HG03095 (cell line): ENCODE results near the gene C1orf122.
"Not testable (repeated sequence)": the region's sequence is repeated elsewhere in the genome, so short reads cannot be mapped to it uniquely, and the experiment has no call there.

Source experiments
- ATAC-seq: cut with Tn5 transposase; IDR thresholded peaks from one replicate; pipeline ENCODE4 v1.9.1; 2021; ENCODE audit warnings: moderate library complexity; ENCODE audit not compliant: unreplicated experiment

The C1orf122 gene

GRCh38 chr1:37807555-37808368 is at the start of gene C1orf122, which contains the start of gene YRDC:
TSS of gene C1orf122 (plus strand) at chr1:37807790. CDS start at chr1:37808405, 615 bp downstream.
TSS of gene YRDC (minus strand) at chr1:37808208. CDS start at chr1:37808180, 28 bp downstream.
- ATAC-seq = peak; percentile 80

DNA sequence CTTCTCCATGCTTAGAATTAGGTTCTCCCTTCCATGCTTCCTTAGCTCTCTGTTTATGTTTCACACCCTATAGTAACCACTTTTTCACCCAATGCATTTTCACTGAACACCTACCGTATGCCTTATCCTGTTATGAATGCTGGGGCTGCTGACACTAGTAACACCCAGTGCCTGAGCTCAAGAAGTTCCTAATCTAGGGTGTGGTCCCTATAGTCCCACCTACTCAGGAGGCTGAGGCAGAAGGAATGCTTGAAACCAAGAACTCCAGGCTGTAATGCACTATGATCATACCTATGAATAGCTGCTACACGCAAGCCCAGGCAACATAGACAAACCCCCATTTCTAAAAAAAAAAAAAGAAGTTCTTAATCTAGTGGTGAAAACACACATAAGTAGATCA is 48.1 kb upstream of the C1orf122 start:
- ATAC-seq = no peak

DNA sequence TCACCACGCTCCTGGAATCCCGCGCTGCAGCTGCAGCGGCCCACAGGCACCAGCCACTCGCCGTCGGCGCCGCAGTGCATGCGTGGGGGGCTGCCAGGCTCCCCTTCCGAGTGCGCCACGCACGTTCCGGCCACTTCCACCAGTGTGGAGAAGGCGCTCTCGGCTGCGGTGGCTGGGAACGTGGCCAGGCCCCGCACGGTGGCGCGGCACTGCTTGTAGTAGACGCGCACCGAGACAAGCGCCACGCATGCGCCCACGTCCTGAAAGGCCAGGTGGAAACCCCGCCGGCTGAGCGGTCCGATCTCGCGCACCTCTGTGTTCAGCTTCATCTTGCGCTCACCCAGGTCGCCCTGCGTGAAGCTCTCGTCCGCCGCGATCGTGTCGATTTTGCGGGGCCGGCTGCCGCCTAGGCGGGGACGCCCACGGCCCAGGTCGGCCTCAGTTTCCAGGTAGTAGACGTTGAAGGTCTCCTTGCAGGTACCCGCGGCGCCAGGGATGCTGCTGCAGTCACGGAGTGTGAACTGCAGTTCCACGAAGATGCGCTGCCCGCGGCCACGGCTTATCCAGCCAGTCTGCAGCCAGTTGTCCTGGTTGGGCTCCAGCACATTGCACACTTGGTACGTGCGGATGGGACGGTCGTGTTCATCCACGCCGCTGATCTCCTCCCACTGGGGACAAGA is 46.0 kb upstream of the C1orf122 start:
- ATAC-seq = no peak

DNA sequence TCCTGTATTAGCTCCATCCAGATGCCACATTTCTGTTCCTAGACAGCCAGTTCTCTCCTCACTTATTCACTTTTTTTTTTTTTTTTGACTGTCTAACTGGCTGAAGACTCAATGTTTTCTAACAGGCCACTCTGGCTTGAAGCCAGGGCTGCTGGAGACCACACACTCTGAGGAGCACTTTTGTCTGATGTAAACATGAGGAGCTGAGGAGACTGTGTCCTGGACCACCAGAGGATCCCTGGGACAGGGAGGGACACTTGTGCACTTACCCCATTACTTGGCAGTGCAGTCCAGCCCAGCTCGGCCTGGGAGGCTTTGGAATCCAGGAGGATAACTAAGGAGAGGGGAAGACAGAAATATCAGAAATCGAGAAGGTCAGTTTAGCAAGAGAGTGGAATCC is 45.1 kb upstream of the C1orf122 start:
- ATAC-seq = no peak

- ATAC-seq = no peak
Observed at GRCh38 chr1:37763791-37764413, 43.7 kb upstream of the C1orf122 start.

DNA sequence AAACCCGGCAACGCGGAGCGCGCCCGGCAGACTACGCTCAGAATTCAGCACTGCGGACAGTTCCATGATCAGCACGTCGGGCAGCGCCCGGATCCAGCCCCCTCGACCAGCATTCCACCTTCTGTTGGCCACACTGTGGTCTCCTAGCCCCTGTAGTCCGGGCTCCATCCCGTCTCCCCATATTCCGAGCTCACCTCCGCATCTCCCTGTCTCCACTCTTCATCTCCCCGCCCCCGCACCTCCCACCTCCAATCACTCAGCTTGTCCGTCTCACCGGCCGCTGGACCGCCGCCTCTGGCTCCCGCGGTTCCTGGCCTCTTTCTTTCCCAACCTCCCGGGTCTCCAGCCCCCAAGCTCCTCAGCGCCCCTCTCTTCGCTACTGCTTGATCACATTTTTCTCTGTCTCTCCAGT is 43.2 kb upstream of the C1orf122 start:
- ATAC-seq = no peak

GRCh38 chr1:37764888-37765441 is 42.6 kb upstream of the C1orf122 start, which contains the start of gene EPHA10:
TSS of gene EPHA10 (minus strand) at chr1:37765120. CDS start at chr1:37765066, 54 bp downstream.
- ATAC-seq = no peak

- no peak for ATAC-seq
Observed at GRCh38 chr1:37765916-37766664, 41.5 kb upstream of the C1orf122 start.

DNA sequence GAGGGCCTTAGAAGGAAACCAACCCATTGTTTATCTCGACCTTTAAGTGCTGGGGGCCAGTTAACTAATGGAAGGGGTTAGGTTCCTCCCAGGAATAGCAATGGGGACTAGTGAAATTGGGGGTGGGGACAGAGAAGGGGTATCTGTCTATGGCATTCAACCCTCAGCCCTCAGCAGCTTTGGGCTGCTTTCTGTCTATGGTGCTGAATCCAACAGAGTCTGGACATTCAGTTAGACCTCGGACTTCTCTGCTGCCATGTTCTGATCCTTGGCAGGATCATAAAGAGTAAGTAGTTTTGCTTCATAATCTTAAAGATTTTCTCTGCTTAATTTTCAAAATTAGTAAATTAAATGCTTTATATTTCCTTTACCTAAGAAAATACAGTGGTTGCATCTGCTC is 40.1 kb upstream of the C1orf122 start:
- no peak for ATAC-seq

DNA sequence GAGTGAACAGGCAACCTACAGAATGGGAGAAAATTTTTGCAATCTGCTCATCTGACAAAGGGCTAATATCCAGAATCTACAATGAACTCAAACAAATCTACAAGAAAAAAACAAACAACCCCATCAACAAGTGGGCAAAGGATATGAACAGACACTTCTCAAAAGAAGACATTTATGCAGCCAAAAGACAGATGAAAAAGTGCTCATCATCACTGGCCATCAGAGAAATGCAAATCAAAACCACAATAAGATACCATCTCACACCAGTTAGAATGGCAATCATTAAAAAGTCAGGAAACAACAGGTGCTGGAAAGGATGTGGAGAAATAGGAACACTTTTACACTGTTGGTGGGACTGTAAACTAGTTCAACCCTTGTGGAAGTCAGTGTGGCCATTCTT is 36.1 kb upstream of the C1orf122 start:
- ATAC-seq = not testable (repeated sequence)

GRCh38 chr1:37776946-37777516 is 30.6 kb upstream of the C1orf122 start:
- no peak for ATAC-seq

DNA sequence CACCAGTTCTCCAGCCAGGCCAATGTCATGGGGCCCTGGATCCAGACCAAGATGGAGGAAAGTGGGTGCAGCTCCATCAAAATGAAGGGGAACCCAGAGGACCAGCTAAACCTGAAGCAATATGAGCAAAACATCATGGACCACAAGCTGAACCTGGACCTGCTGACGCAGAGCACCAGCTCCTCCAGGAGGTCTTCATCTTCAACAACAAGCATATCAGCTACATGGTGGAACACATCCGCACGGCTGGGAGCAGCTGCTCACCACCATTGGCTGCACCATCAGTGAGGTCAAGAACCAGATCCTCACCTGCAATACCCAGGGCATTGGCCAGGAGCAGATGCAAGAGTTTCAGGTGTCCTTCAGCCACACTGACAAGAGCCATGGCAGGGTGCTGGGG is 28.9 kb upstream of the C1orf122 start:
- no peak for ATAC-seq

DNA sequence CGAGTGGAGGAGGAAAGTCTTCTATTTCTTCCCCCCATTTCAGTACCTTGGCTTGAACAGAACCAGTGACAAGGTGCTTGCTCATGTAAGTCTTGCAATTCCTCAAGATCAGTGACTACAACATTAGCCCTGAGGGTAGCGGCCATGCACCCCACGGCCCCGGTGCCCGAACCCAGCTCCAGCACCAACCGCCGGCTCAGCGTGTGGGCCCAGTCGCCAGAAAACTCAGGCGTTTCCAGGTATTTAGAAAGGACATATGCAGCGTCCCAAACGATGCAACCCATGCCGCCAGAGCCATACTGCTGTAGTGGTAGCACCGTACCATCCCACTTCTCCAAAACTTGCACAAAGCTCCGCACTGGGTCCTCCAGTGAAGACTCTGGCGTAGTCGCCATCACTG is 25.1 kb upstream of the C1orf122 start:
- no peak for ATAC-seq

DNA sequence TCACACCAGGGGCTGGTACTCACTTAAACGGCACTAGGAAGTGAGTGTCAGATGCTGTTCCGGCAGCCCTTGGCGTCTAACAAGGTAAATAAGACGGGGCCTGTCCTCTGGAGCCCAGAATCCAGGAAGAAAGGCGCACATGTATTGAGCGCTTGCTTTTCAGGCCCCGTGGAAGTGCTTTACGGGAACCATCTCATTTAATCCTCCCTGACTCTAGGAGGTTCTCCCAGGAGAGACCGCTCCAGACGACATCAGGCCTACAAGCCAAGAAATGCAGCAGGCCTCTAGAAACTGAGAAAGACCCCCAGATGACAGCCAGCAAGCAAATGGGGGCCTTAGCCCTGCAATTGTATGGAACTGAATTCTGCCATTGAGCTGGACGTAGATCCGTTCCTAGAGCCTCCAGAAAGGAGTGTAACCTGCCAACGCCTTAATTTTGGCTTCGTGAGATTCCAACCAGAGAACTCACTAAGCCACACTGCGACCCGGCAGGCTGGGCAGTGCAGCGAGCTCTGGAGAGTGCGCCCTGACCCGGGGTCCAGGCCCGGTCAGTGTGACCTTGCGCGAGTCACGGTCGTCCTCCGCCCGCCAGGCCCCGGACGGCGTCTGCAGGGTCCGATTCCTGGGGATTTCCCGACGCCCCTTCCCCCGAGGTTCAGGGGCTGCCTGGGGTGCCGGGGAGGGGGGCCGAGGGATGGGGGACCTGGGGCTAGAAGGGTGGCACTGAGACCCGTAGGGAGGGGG is 14.5 kb upstream of the C1orf122 start:
- ATAC-seq = no peak

DNA sequence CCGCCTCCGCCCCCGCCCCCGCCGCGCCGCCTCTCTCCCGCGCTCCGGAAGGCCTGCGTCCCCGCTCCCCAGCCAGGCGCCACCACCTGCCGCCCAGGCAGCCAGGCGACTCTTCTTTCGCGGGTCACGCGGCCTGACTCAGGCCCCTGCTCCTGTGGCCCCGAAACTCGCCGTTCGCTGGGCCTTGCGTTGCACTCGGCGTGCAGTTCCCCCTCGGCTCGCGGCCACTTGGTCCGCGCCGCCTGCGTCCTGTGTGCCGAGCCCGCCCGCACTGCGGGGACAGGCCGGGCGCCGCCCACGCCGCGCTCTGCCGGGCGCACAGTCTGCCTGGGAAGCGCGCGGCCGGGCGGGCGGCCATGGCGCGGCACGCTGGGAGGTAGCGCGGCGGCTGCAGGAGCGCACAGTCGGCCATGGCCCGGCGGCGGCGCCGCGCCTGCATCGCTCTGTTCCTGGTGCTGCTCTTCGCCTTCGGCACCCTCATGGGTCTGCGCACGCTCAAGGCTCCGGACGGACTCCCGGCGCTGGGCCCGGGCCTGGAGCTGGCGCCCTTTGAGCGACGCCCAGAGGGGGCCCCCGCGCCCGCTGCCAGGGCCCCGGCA is 13.7 kb upstream of the C1orf122 start, which contains the start of gene MANEAL:
MANEAL (plus strand) TSS at position 75 of the 599 bp plus-strand sequence; CDS start at position 411, 336 bp downstream.
- ATAC-seq = peak; percentile 58

DNA sequence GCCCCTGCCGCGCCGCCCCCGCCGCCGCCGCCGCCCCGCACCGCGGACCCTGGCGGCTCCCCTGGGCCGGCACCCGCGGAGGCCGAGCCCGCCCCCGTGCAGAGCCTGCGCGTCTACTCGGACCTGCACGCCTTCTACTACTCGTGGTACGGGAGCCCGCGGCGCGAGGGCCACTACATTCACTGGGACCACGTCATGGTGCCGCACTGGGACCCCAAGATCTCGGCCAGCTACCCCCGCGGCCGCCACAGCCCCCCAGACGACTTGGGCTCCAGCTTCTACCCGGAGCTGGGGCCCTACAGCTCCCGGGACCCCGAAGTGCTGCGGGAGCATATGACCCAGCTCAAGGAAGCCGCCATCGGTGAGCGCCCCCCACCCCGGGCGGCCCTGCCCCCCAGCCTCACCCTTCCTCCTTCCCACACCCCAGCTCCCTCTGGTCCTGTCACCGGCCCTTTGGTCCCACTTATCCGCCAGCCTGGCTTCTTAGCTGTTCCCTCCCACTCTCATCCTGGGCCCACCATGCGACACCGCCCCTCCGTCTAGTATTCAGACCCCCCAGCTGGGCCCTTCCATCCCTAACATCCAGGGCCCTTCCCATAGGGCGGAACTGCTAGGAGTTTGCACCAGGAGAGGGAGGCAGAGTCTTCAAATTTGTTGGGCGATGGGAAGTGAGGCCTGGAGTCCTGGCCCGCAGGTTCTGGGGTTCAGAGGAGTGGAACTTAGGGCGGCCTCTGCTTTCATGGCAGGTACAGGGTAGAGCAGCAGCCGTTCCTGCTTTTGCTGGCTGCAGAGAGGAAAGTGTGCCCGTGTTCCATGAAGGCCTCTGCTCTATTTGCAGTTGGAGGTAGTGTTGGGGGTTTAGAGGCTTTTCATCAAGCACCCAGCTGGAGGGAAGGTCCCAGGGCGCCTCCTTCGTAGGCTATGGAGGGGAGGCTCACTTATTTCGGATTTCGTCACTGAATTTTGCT is 12.9 kb upstream of the C1orf122 start:
- peak; percentile 33 for ATAC-seq

DNA sequence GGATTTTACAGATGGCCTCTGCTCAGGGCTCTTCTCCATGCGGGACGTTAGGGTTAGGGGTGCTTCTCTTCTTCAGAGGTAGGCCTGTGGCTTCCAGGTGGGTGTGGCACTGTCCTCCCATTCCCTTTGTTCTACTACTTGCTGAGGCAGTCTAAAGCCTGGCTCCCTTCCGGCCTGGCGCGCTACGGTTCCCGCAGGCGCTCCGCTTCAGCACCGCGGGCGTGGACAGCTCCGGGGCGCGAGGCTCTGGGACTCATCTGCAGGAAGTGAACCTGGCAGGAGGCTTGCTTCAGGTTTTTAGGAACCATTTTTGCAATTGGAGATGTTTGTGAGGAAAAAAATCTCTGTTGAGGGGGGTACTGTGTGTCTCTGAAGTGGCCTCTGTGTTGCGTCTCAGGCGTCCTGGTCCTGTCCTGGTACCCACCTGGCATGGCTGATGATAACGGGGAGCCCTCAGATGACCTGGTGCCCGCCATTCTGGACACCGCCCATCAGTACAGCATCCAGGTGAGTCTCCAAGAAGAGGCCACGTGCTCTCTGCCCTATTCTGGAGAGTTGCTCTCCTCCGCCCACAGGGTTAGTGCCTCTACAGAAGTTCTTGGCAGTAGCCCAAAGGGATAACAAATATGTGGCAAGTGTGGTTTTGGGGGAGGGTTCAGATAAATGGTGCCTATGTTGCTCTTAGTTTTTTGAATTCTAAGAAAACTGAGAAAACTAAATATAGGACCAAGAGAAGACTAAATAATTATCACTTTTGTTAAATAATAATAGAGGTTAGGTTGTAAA is 12.1 kb upstream of the C1orf122 start:
- ATAC-seq = no peak
